GM12892 (cell line): ENCODE results near the gene SETD1A.

Experiments
- POLR2A ChIP-seq: IDR thresholded peaks from 2 replicates; pipeline ENCODE4 v1.6.1; 2011; ENCODE audit warnings: low read depth, low read length, control low read depth
- POLR2AphosphoS5 ChIP-seq: IDR thresholded peaks from 2 replicates; pipeline ENCODE4 v1.6.1; 2011; ENCODE audit warnings: low read depth, low read length, control low read depth

GRCh38 chr16:30951750-30952149 lies 5.8 kb upstream of the SETD1A start:
- TF ChIP-seq POLR2AphosphoS5 (no peak), POLR2A (no peak)
